H9 (cell line): ENCODE results near the gene CTPS2. TPM values are rescaled to one million over a fixed set of nuclear protein-coding genes. Genes with fewer than 3 reads are reported as not detected.

Experiments
- DNase-seq: peaks from one replicate; pipeline ENCODE4 v3.0.0-alpha.2; 2017
- H2AFZ ChIP-seq: one replicate; pipeline ENCODE4 v1.6.1; 2013; ENCODE audit warnings: mild to moderate bottlenecking, low read length, control low read depth, moderate library complexity
- H2AK5ac ChIP-seq: 2 replicates; pipeline ENCODE4 v1.6.1; 2013; ENCODE audit warnings: low read length, control low read depth, mixed read lengths; ENCODE audit not compliant: insufficient read length
- H2BK120ac ChIP-seq: one replicate; pipeline ENCODE4 v1.6.1; 2013; ENCODE audit warnings: low read depth, mild to moderate bottlenecking, low read length, control low read depth, inconsistent platforms; ENCODE audit not compliant: poor library complexity, severe bottlenecking
- H2BK12ac ChIP-seq: 2 replicates; pipeline ENCODE4 v1.6.1; 2013; ENCODE audit warnings: low read length, control low read depth, mixed read lengths, low read depth; ENCODE audit not compliant: insufficient read length
- H2BK15ac ChIP-seq: 2 replicates; pipeline ENCODE4 v1.6.1; 2013; ENCODE audit warnings: low read depth, low read length, control low read depth
- H2BK20ac ChIP-seq: one replicate; pipeline ENCODE4 v1.6.1; 2013; ENCODE audit warnings: low read depth, mild to moderate bottlenecking, low read length, control low read depth, inconsistent platforms; ENCODE audit not compliant: poor library complexity, severe bottlenecking
- H2BK5ac ChIP-seq: 2 replicates; pipeline ENCODE4 v1.6.1; 2013; ENCODE audit warnings: low read length, control low read depth, mixed read lengths; ENCODE audit not compliant: insufficient read length
- H3K14ac ChIP-seq: 2 replicates; pipeline ENCODE4 v1.6.1; 2013; ENCODE audit warnings: low read length, control low read depth; ENCODE audit not compliant: insufficient read depth
- H3K18ac ChIP-seq: 2 replicates; pipeline ENCODE4 v1.6.1; 2013; ENCODE audit warnings: low read depth, mild to moderate bottlenecking, mixed read lengths, low read length, control low read depth; ENCODE audit not compliant: insufficient read length
- H3K23ac ChIP-seq: 2 replicates; pipeline ENCODE4 v1.6.1; 2013; ENCODE audit warnings: low read length, control low read depth, mixed read lengths, low read depth; ENCODE audit not compliant: insufficient read length
- H3K23me2 ChIP-seq: 2 replicates; pipeline ENCODE4 v1.6.1; 2013; ENCODE audit warnings: low read depth, mild to moderate bottlenecking, mixed read lengths, low read length, control low read depth; ENCODE audit not compliant: insufficient read length, poor library complexity, severe bottlenecking
- H3K27ac ChIP-seq: 2 replicates; pipeline ENCODE4 v1.5.1; 2013; ENCODE audit warnings: low read length, control low read depth, mixed read lengths, low read depth; ENCODE audit not compliant: insufficient read length
- H3K27me3 ChIP-seq: 2 replicates; pipeline ENCODE4 v1.6.1; 2013; ENCODE audit warnings: low read length, control low read depth, inconsistent platforms; ENCODE audit not compliant: insufficient read depth
- H3K4ac ChIP-seq: 2 replicates; pipeline ENCODE4 v1.6.1; 2013; ENCODE audit warnings: low read depth, mild to moderate bottlenecking, control low read depth, inconsistent platforms, low read length, moderate library complexity
- H3K4me1 ChIP-seq: 2 replicates; pipeline ENCODE4 v1.6.1; 2013; ENCODE audit warnings: low read length, control low read depth, inconsistent platforms; ENCODE audit not compliant: insufficient read depth
- H3K4me2 ChIP-seq: 2 replicates; pipeline ENCODE4 v1.6.1; 2013; ENCODE audit warnings: low read length, control low read depth, mixed read lengths; ENCODE audit not compliant: insufficient read length, insufficient read depth
- H3K56ac ChIP-seq: 2 replicates; pipeline ENCODE4 v1.6.1; 2013; ENCODE audit warnings: low read depth, mild to moderate bottlenecking, mixed read lengths, low read length, control low read depth; ENCODE audit not compliant: insufficient read length
- H3K79me1 ChIP-seq: 2 replicates; pipeline ENCODE4 v1.6.1; 2013; ENCODE audit warnings: low read depth, mild to moderate bottlenecking, moderate library complexity, low read length, control low read depth, inconsistent platforms; ENCODE audit not compliant: insufficient read depth, poor library complexity, severe bottlenecking
- H3K79me2 ChIP-seq: 2 replicates; pipeline ENCODE4 v1.6.1; 2013; ENCODE audit warnings: low read length, control low read depth, inconsistent platforms; ENCODE audit not compliant: insufficient read depth
- H3K9ac ChIP-seq: 2 replicates; pipeline ENCODE4 v1.6.1; 2013; ENCODE audit warnings: low read length, control low read depth, mixed read lengths; ENCODE audit not compliant: insufficient read length; ENCODE audit errors: extremely low read depth
- H3K9me3 ChIP-seq: one replicate; pipeline ENCODE4 v1.6.1; 2013; ENCODE audit warnings: low read depth, low read length, inconsistent platforms; ENCODE audit not compliant: control insufficient read depth
- H3T11ph ChIP-seq: one replicate; pipeline ENCODE4 v1.6.1; 2013; ENCODE audit warnings: mild to moderate bottlenecking, low read length, control low read depth, inconsistent platforms
- H4K20me1 ChIP-seq: one replicate; pipeline ENCODE4 v1.6.1; 2013; ENCODE audit not compliant: control insufficient read depth, insufficient read length, insufficient read depth
- H4K5ac ChIP-seq: 2 replicates; pipeline ENCODE4 v1.6.1; 2013; ENCODE audit warnings: low read depth, mild to moderate bottlenecking, mixed read lengths, low read length, control low read depth; ENCODE audit not compliant: insufficient read length
- H4K8ac ChIP-seq: replicated peaks from 2 replicates; pipeline ENCODE4 v1.6.1; 2013; ENCODE audit warnings: low read length, control low read depth, mixed read lengths, low read depth; ENCODE audit not compliant: insufficient read length
- H4K91ac ChIP-seq: 2 replicates; pipeline ENCODE4 v1.6.1; 2013; ENCODE audit warnings: low read depth, mild to moderate bottlenecking, moderate library complexity, mixed read lengths, low read length, control low read depth; ENCODE audit not compliant: insufficient read length
- H3K27ac Mint-ChIP-seq, 3 experiments: 2 replicates in 2 of 3; 3 replicates in 1 of 3; pipeline ENCODE4 v1.8.0; 2020 to 2021; ENCODE audit warnings: mixed read lengths in 3 of 3, mild to moderate bottlenecking in 1 of 3, moderate library complexity in 1 of 3
- H3K27me3 Mint-ChIP-seq: 2 replicates; pipeline ENCODE4 v1.8.0; 2021; ENCODE audit warnings: low read depth, mild to moderate bottlenecking, moderate library complexity, mixed read lengths
- H3K36me3 Mint-ChIP-seq, 3 experiments: 2 replicates in 2 of 3; 3 replicates in 1 of 3; pipeline ENCODE4 v1.8.0; 2020 to 2021; ENCODE audit warnings: low read depth in 3 of 3, mixed read lengths in 3 of 3; ENCODE audit not compliant: insufficient read depth in 1 of 3
- H3K4me1 Mint-ChIP-seq, 2 experiments: 2 replicates each; pipeline ENCODE4 v1.8.0; 2020; ENCODE audit warnings: mixed read lengths in 2 of 2
- H3K4me3 Mint-ChIP-seq, 2 experiments: 2 replicates in 1 of 2; 3 replicates in 1 of 2; pipeline ENCODE4 v1.8.0; 2020 to 2021; ENCODE audit warnings: mild to moderate bottlenecking in 2 of 2, mixed read lengths in 2 of 2, moderate library complexity in 1 of 2
- H3K9me3 Mint-ChIP-seq, 2 experiments: 2 replicates in 1 of 2; 3 replicates in 1 of 2; pipeline ENCODE4 v1.8.0; 2020; ENCODE audit warnings: mild to moderate bottlenecking in 2 of 2, mixed read lengths in 2 of 2, moderate library complexity in 1 of 2
- WGBS: extraction: QIAGEN DNeasy Blood & Tissue Kit; methylation state at CpG from one replicate; pipeline ENCODE4 v1.1.7; 2013; ENCODE audit warnings: missing lambda C conversion rate, low lambda C conversion rate, mixed read lengths; ENCODE audit not compliant: insufficient read length; ENCODE audit errors: extremely low coverage; 5-methylcytosine and 5-hydroxymethylcytosine counted together
- total RNA-seq: library from RNA; stranded (reverse); gene quantifications from 2 replicates; pipeline ENCODE4 v1.2.1, GENCODE V29; 2021
- TF ChIP-seq, protein P1 (sequence below): fragments of 200-600 bp; sonication (generic); conservative IDR thresholded peaks from 3 replicates; pipeline ENCODE4 v1.8.0; 2021; ENCODE audit warnings: antibody characterized with exemption, mild to moderate bottlenecking

CTPS2 gene
- total RNA-seq, 1 experiment from 2014 or later = 69.7 TPM

DNA sequence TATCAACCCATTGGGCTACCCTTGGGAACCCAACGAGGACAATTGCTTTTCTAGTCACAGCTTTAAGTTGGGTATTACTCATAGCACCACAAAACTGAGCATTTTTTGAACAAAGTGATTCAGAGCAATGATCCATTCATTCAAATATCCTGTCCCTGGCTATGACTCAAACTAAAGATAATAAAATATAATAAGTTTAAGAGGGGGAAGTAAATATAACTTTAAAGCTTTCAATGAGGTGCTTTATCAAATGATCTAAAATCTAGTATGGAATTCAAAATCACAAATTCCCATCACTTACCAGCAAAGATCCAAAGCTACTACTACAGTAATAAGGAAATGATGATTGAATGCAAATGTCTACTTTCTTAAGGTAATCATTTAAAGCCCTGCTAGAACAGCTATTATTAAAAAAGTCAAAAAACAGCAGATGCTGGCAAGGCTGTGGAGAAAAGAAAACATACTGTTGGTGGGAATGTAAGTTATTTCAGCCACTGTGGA, 102.3 kb downstream of the CTPS2 start:
- Mint-ChIP-seq H3K27me3 (no peaks in the 10 kb centered on the region), H3K4me3 (no peak overlapping the region), H3K9me3 (peaks cover 4 to 8% of the 10 kb centered on the region in 2 experiments; a peak in 4 of 5 replicates), H3K4me1 (peaks cover 28 to 37% of the 10 kb centered on the region in 2 experiments), H3K27ac (no peak overlapping the region), H3K36me3 (peaks cover 39 to 68% (median 64%) of the 10 kb centered on the region in 3 experiments)
- DNase-seq = no peak
- H2AFZ ChIP-seq = no peak overlapping the region
- H3K9ac ChIP-seq = no peak overlapping the region
- no peaks in the 10 kb centered on the region for H3K27me3 ChIP-seq
- H3K23ac ChIP-seq = no peak overlapping the region
- no peak overlapping the region for H2BK15ac ChIP-seq
- no peak overlapping the region for H4K8ac ChIP-seq
- no peak overlapping the region for H2BK12ac ChIP-seq
- no peak overlapping the region for H2BK20ac ChIP-seq
- no peak overlapping the region for H3K14ac ChIP-seq
- H2BK5ac ChIP-seq = no peak overlapping the region
- H3K4me2 ChIP-seq = no peak overlapping the region
- H3T11ph ChIP-seq = no peak overlapping the region
- H3K27ac ChIP-seq = no peak overlapping the region
- no peak overlapping the region for H3K4ac ChIP-seq
- no peak overlapping the region for H3K56ac ChIP-seq
- H3K79me1 ChIP-seq = no peaks in the 10 kb centered on the region
- no peak overlapping the region for H2AK5ac ChIP-seq
- no peak overlapping the region for H2BK120ac ChIP-seq
- H4K91ac ChIP-seq = no peak overlapping the region
- H3K23me2 ChIP-seq = no peaks in the 10 kb centered on the region
- H4K20me1 ChIP-seq = no peaks in the 10 kb centered on the region
- WGBS = no CpG with 5 or more reads among the region's 1 CpG
- H3K4me1 ChIP-seq = peaks cover 8% of the 10 kb centered on the region; the same call in 1 of the 2 replicates
- TF ChIP-seq, protein P1, sequence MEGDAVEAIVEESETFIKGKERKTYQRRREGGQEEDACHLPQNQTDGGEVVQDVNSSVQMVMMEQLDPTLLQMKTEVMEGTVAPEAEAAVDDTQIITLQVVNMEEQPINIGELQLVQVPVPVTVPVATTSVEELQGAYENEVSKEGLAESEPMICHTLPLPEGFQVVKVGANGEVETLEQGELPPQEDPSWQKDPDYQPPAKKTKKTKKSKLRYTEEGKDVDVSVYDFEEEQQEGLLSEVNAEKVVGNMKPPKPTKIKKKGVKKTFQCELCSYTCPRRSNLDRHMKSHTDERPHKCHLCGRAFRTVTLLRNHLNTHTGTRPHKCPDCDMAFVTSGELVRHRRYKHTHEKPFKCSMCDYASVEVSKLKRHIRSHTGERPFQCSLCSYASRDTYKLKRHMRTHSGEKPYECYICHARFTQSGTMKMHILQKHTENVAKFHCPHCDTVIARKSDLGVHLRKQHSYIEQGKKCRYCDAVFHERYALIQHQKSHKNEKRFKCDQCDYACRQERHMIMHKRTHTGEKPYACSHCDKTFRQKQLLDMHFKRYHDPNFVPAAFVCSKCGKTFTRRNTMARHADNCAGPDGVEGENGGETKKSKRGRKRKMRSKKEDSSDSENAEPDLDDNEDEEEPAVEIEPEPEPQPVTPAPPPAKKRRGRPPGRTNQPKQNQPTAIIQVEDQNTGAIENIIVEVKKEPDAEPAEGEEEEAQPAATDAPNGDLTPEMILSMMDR = no peak
- no peak overlapping the region for H3K18ac ChIP-seq
- no peaks in the 10 kb centered on the region for H3K79me2 ChIP-seq
- H3K9me3 ChIP-seq = no peaks in the 10 kb centered on the region
- no peak overlapping the region for H4K5ac ChIP-seq
